HepG2 (cell line): ENCODE measurements around the gene RBCK1. TPM values are rescaled to one million over a fixed set of nuclear protein-coding genes. Genes with fewer than 3 reads are reported as not detected.
A peak's percentile ranks its signal among the peaks of the same experiment; 100 is the strongest.

ENCODE experiments used
- AGO2 ChIP-seq: fragments of 200-400 bp; formaldehyde crosslinking; optimal IDR thresholded peaks from 2 replicates; pipeline ENCODE3; 2017; ENCODE audit warnings: mild to moderate bottlenecking, low read depth, low read length, moderate library complexity
- GRHL1 ChIP-seq: sonication (generic); formaldehyde crosslinking; conservative IDR thresholded peaks from 2 replicates; pipeline ENCODE4 v1.8.0; 2022; ENCODE audit warnings: missing genetic modification reagents
- KIAA2018 ChIP-seq: sonication (generic); formaldehyde crosslinking; IDR thresholded peaks from 2 replicates; pipeline ENCODE4 v1.5.0; 2020; ENCODE audit warnings: mild to moderate bottlenecking, missing genetic modification reagents, borderline replicate concordance
- POLR2G ChIP-seq: fragments of 200-400 bp; formaldehyde crosslinking; IDR thresholded peaks from 2 replicates; pipeline ENCODE4 v1.6.1; 2018; ENCODE audit warnings: mild to moderate bottlenecking, low read depth, low read length, moderate library complexity
- TARDBP ChIP-seq: sonication (generic); formaldehyde crosslinking; IDR thresholded peaks from 2 replicates; pipeline ENCODE4 v1.8.0; 2022; ENCODE audit warnings: mild to moderate bottlenecking, missing genetic modification reagents
- ZFP36L1 ChIP-seq: sonication (generic); formaldehyde crosslinking; IDR thresholded peaks from 2 replicates; pipeline ENCODE4 v1.8.0; 2022; ENCODE audit warnings: mild to moderate bottlenecking, missing genetic modification reagents, moderate library complexity
- ZNF576 ChIP-seq: sonication (generic); formaldehyde crosslinking; IDR thresholded peaks from 2 replicates; pipeline ENCODE4 v1.4.0; 2020; ENCODE audit warnings: mild to moderate bottlenecking, missing genetic modification reagents
- ZNF768 ChIP-seq: sonication (generic); formaldehyde crosslinking; IDR thresholded peaks from 2 replicates; pipeline ENCODE4 v1.4.0; 2020; ENCODE audit warnings: missing genetic modification reagents
- polyA plus RNA-seq, 8 experiments: library from polyadenylated mRNA; depleted of rRNA in 3 of 8; stranded (reverse) in 7 of 8; unstranded in 1 of 8; fragments of >200 nt; fragmentation: Illumina TruSeq in 4 of 8; extraction: Trizol in 4 of 8; gene quantifications; 2 replicates each; pipeline versions ENCODE4 v1.2.1 to v1.2.3, GENCODE V29; 2011 to 2016; ENCODE audit warnings: low read depth in 4 of 8, missing spikeins in 1 of 8, mixed read lengths in 1 of 8; ENCODE audit not compliant: insufficient read depth in 1 of 8
- total RNA-seq, 5 experiments: library from RNA; depleted of rRNA; stranded (reverse); fragments of >200 nt; fragmentation: Illumina TruSeq; extraction: Trizol; gene quantifications; 2 replicates each; pipeline ENCODE4 v1.2.3, GENCODE V29; 2016; ENCODE audit warnings: low read depth in 1 of 5
- TF ChIP-seq, protein P1 (sequence below): sonication (generic); formaldehyde crosslinking; IDR thresholded peaks from 2 replicates; pipeline ENCODE4 v1.4.0; 2020; ENCODE audit warnings: missing genetic modification reagents
- TF ChIP-seq, protein P2 (sequence below): IDR thresholded peaks from 2 replicates; pipeline ENCODE4 v1.6.1; 2016; ENCODE audit warnings: low read depth, control low read depth
- TF ChIP-seq, protein P3 (sequence below): sonication (generic); formaldehyde crosslinking; IDR thresholded peaks from 2 replicates; pipeline ENCODE4 v1.8.1; 2022; ENCODE audit warnings: low read depth, mild to moderate bottlenecking, missing genetic modification reagents

RBCK1 gene
- total and polyA plus RNA-seq, 2 of the 13 experiments (the other 11 are each of a cell fraction or from before 2014, with no cell fraction given), result 149 to 215 TPM

- TF ChIP-seq, protein P1, sequence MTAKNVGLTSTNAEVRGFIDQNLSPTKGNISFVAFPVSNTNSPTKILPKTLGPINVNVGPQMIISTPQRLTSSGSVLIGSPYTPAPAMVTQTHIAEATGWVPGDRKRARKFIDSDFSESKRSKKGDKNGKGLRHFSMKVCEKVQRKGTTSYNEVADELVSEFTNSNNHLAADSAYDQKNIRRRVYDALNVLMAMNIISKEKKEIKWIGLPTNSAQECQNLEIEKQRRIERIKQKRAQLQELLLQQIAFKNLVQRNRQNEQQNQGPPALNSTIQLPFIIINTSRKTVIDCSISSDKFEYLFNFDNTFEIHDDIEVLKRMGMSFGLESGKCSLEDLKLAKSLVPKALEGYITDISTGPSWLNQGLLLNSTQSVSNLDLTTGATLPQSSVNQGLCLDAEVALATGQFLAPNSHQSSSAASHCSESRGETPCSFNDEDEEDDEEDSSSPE, result no peak
- TF ChIP-seq ZFP36L1 (CRISPR knock-in tag) (peak; percentile 27; the same call in 1 of the 2 replicates), KIAA2018 (no peak), ZNF576 (CRISPR knock-in tag) (0 out of 2 replicates have a peak, but pooled peaks have one; percentile 39), GRHL1 (CRISPR knock-in tag) (no peak), POLR2G (peak; percentile 65), AGO2 (peak; percentile 91), TARDBP (CRISPR knock-in tag) (0 out of 2 replicates have a peak, but pooled peaks have one; percentile 22), ZNF768 (peak; percentile 40; the same call in 1 of the 2 replicates)
- TF ChIP-seq, protein P2, sequence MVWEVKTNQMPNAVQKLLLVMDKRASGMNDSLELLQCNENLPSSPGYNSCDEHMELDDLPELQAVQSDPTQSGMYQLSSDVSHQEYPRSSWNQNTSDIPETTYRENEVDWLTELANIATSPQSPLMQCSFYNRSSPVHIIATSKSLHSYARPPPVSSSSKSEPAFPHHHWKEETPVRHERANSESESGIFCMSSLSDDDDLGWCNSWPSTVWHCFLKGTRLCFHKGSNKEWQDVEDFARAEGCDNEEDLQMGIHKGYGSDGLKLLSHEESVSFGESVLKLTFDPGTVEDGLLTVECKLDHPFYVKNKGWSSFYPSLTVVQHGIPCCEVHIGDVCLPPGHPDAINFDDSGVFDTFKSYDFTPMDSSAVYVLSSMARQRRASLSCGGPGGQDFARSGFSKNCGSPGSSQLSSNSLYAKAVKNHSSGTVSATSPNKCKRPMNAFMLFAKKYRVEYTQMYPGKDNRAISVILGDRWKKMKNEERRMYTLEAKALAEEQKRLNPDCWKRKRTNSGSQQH (CRISPR knock-in tag), result peak; percentile 29; the same call in 1 of the 2 replicates
- TF ChIP-seq, protein P3, sequence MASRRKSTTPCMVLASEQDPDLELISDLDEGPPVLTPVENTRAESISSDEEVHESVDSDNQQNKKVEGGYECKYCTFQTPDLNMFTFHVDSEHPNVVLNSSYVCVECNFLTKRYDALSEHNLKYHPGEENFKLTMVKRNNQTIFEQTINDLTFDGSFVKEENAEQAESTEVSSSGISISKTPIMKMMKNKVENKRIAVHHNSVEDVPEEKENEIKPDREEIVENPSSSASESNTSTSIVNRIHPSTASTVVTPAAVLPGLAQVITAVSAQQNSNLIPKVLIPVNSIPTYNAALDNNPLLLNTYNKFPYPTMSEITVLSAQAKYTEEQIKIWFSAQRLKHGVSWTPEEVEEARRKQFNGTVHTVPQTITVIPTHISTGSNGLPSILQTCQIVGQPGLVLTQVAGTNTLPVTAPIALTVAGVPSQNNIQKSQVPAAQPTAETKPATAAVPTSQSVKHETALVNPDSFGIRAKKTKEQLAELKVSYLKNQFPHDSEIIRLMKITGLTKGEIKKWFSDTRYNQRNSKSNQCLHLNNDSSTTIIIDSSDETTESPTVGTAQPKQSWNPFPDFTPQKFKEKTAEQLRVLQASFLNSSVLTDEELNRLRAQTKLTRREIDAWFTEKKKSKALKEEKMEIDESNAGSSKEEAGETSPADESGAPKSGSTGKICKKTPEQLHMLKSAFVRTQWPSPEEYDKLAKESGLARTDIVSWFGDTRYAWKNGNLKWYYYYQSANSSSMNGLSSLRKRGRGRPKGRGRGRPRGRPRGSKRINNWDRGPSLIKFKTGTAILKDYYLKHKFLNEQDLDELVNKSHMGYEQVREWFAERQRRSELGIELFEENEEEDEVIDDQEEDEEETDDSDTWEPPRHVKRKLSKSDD, result peak; percentile 46; the same call in 1 of the 2 replicates
Observed at GRCh38 chr20:434661-435419, 26.7 kb downstream of the RBCK1 start (continued).
